GM21825 (cell line): Measurements from ENCODE around the gene LNPK.
"Not testable (repeated sequence)": the region's sequence is repeated elsewhere in the genome, so short reads cannot be mapped to it uniquely, and the experiment has no call there.

Experiments used
- ATAC-seq: cut with Tn5 transposase; IDR thresholded peaks from one replicate; pipeline ENCODE4 v1.9.1; 2021; ENCODE audit warnings: mild to moderate bottlenecking, moderate library complexity; ENCODE audit not compliant: unreplicated experiment

Gene LNPK

GRCh38 chr2:176001916-176002687 is at the start of gene LNPK:
Gene LNPK (minus strand): TSS chr2:176002267. CDS start chr2:175995584, 6,683 bp downstream.
- peak; percentile 93 for ATAC-seq

- no peak for ATAC-seq
These were observed 37.3 kb upstream of the LNPK start for GRCh38 chr2:176039375-176039774.

- no peak for ATAC-seq
These were observed 36.6 kb upstream of the LNPK start for GRCh38 chr2:176038694-176039093.

- ATAC-seq = no peak
These were observed 33.1 kb upstream of the LNPK start for GRCh38 chr2:176035013-176035691.

GRCh38 chr2:176027806-176028205 is 25.7 kb upstream of the LNPK start:
- ATAC-seq = no peak

GRCh38 chr2:176025932-176026331 is 23.9 kb upstream of the LNPK start:
- no peak for ATAC-seq

- ATAC-seq = no peak
These were observed 22.0 kb upstream of the LNPK start for GRCh38 chr2:176024083-176024482.

- no peak for ATAC-seq
These were observed 20.0 kb upstream of the LNPK start for GRCh38 chr2:176022048-176022447.

- ATAC-seq = no peak
These were observed 18.3 kb upstream of the LNPK start for GRCh38 chr2:176020400-176020799.

GRCh38 chr2:176018708-176019107 is 16.6 kb upstream of the LNPK start:
- no peak for ATAC-seq

- no peak for ATAC-seq
These were observed 7.4 kb upstream of the LNPK start for GRCh38 chr2:176009445-176009844.

GRCh38 chr2:176004934-176005333 is 2.9 kb upstream of the LNPK start:
- no peak for ATAC-seq

GRCh38 chr2:176003958-176004357 is 1.9 kb upstream of the LNPK start:
- no peak for ATAC-seq

- peak; percentile 10 for ATAC-seq
These were observed 682 bp upstream of the LNPK start for GRCh38 chr2:176002688-176003210.

- peak; percentile 41 for ATAC-seq
These were observed 669 bp downstream of the LNPK start for GRCh38 chr2:176001281-176001915.

GRCh38 chr2:175999283-175999819 is 2.7 kb downstream of the LNPK start:
- ATAC-seq = no peak

GRCh38 chr2:175990099-175990498 is 12.0 kb downstream of the LNPK start:
- ATAC-seq = no peak

GRCh38 chr2:175987126-175987525 is 14.9 kb downstream of the LNPK start:
- not testable (repeated sequence) for ATAC-seq

- no peak for ATAC-seq
These were observed 17.2 kb downstream of the LNPK start for GRCh38 chr2:175984846-175985245.

- no peak for ATAC-seq
These were observed 20.5 kb downstream of the LNPK start for GRCh38 chr2:175981551-175981950.

- ATAC-seq = no peak
These were observed 25.5 kb downstream of the LNPK start for GRCh38 chr2:175976391-175977157.
